ENCODE measurements around the gene CDH8.

GRCh38 chr16:61820398-61820797, 215.8 kb downstream of the CDH8 start:
- no peak for TF ChIP-seq CTCF (IDR thresholded peaks at IDR 0.05)
- TF ChIP-seq EZH2 (IDR thresholded peaks at IDR 0.05; ENCODE audit: borderline replicate concordance, insufficient read depth, low read depth, low read length, poor library complexity, severe bottlenecking): no peak
